Neural progenitor cell (in vitro differentiated cells): ENCODE results near the gene TSPAN14.

Source experiments
- CTCF ChIP-seq: fragments of 200-600 bp; sonication (generic); IDR thresholded peaks from 2 replicates; pipeline ENCODE4 v1.5.1; 2017; ENCODE audit warnings: antibody characterized with exemption, mild to moderate bottlenecking
- EZH2 ChIP-seq: fragments of 200-600 bp; sonication (generic); IDR thresholded peaks from 2 replicates; pipeline ENCODE4 v1.6.1; 2017; ENCODE audit warnings: antibody characterized with exemption, mild to moderate bottlenecking, moderate library complexity

- no peak for TF ChIP-seq CTCF
- TF ChIP-seq EZH2 = no peak
Measured at GRCh38 chr10:80433134-80433533, 21.0 kb upstream of the TSPAN14 start.
